HUES64 (cell line): ENCODE data around the gene ABCA7.

Experiments
- H3K27ac ChIP-seq: 2 replicates; pipeline ENCODE4 v1.7.0; 2013; ENCODE audit warnings: low read depth, low read length, inconsistent platforms
- H3K27me3 ChIP-seq: 2 replicates; pipeline ENCODE4 v1.6.1; 2013; ENCODE audit warnings: mild to moderate bottlenecking, low read length; ENCODE audit not compliant: insufficient read depth
- H3K36me3 ChIP-seq: 2 replicates; pipeline ENCODE4 v1.6.1; 2013; ENCODE audit warnings: mild to moderate bottlenecking, low read length; ENCODE audit not compliant: insufficient read depth
- H3K4me1 ChIP-seq: 2 replicates; pipeline ENCODE4 v1.6.1; 2013; ENCODE audit warnings: mild to moderate bottlenecking, low read length, moderate library complexity; ENCODE audit not compliant: insufficient read depth
- H3K4me3 ChIP-seq: 2 replicates; pipeline ENCODE4 v1.5.1; 2013; ENCODE audit warnings: mild to moderate bottlenecking, low read length, moderate library complexity
- H3K9ac ChIP-seq: 2 replicates; pipeline ENCODE4 v1.6.1; 2013; ENCODE audit warnings: mild to moderate bottlenecking, low read depth, low read length
- H3K9me3 ChIP-seq: 2 replicates; pipeline ENCODE4 v1.6.1; 2013; ENCODE audit warnings: low read depth, low read length; ENCODE audit not compliant: insufficient read depth
- WGBS: fragments of 150-250, 120-280 bp; methylation state at CpG from one replicate; pipeline ENCODE4 v1.1.7; 2013; ENCODE audit warnings: missing lambda C conversion rate; 5-methylcytosine and 5-hydroxymethylcytosine counted together

The ABCA7 gene

GRCh38 chr19:994516-994915, 45.4 kb upstream of the ABCA7 start:
- no peaks in the 10 kb centered on the region; the same call in 1 of the 2 replicates for H3K4me1 ChIP-seq
- no peak overlapping the region for H3K9ac ChIP-seq
- peaks cover 20% of the 10 kb centered on the region for H3K27me3 ChIP-seq
- H3K27ac ChIP-seq, result no peak overlapping the region
- peaks cover 34% of the 10 kb centered on the region for H3K36me3 ChIP-seq
- H3K9me3 ChIP-seq, result no peaks in the 10 kb centered on the region
- no peak overlapping the region for H3K4me3 ChIP-seq
- 94% methylated on average over 18 of the region's 18 CpGs for whole genome bisulfite sequencing

GRCh38 chr19:995051-995827, 44.7 kb upstream of the ABCA7 start:
- Histone ChIP-seq H3K9ac (no peak overlapping the region), H3K9me3 (no peaks in the 10 kb centered on the region), H3K27me3 (peaks cover 24% of the 10 kb centered on the region), H3K27ac (no peak overlapping the region), H3K4me3 (no peak overlapping the region), H3K4me1 (no peaks in the 10 kb centered on the region; the same call in 1 of the 2 replicates), H3K36me3 (peaks cover 29% of the 10 kb centered on the region)
- 92% methylated on average over 26 of the region's 26 CpGs for WGBS

- H3K36me3 ChIP-seq, result peaks cover 19% of the 10 kb centered on the region
- no peaks in the 10 kb centered on the region for H3K4me1 ChIP-seq
- no peaks in the 10 kb centered on the region for H3K9me3 ChIP-seq
- peaks cover 33% of the 10 kb centered on the region for H3K27me3 ChIP-seq
- WGBS, result 33% methylated on average over 64 of the region's 64 CpGs
- peak overlapping the region; percentile 6; the same call in 1 of the 2 replicates for H3K4me3 ChIP-seq
- H3K9ac ChIP-seq, result no peak overlapping the region
- no peak overlapping the region for H3K27ac ChIP-seq
Measured at GRCh38 chr19:996051-996838, 43.7 kb upstream of the ABCA7 start.

GRCh38 chr19:998064-998463, 41.8 kb upstream of the ABCA7 start:
- Histone ChIP-seq H3K9ac (no peak overlapping the region), H3K4me3 (no peak overlapping the region), H3K27me3 (peaks cover 37% of the 10 kb centered on the region), H3K4me1 (no peaks in the 10 kb centered on the region), H3K36me3 (peaks cover 10% of the 10 kb centered on the region; the same call in 1 of the 2 replicates), H3K27ac (no peak overlapping the region), H3K9me3 (no peaks in the 10 kb centered on the region)
- 59% methylated on average over 6 of the region's 6 CpGs for WGBS

GRCh38 chr19:999379-999719, 40.6 kb upstream of the ABCA7 start:
- Histone ChIP-seq H3K27me3 (peaks cover 37% of the 10 kb centered on the region), H3K27ac (no peak overlapping the region)
- 65% methylated on average over 3 of the region's 3 CpGs for WGBS

GRCh38 chr19:1000095-1000494, 39.8 kb upstream of the ABCA7 start, which contains the start of gene GRIN3B:
Gene GRIN3B (plus strand): TSS chr19:1000419. CDS start chr19:1000438, 19 bp downstream.
- peak within 1 kb of the TSS; percentile 57 for H3K4me3 ChIP-seq
- no peaks in the 10 kb centered on the region for H3K4me1 ChIP-seq
- H3K27ac ChIP-seq, result no peak within 1 kb of the TSS
- H3K9ac ChIP-seq, result no peak within 1 kb of the TSS
- H3K9me3 ChIP-seq, result no peaks in the 10 kb centered on the region
- H3K36me3 ChIP-seq, result no peaks in the 10 kb centered on the region
- H3K27me3 ChIP-seq, result peaks cover 37% of the 10 kb centered on the region
- WGBS, result 4% methylated on average over 43 of the region's 43 CpGs

More at GRCh38 chr19:999379-999719, 40.6 kb upstream of the ABCA7 start:
- Histone ChIP-seq H3K4me3 (no peak overlapping the region), H3K4me1 (no peaks in the 10 kb centered on the region), H3K9ac (no peak overlapping the region), H3K9me3 (no peaks in the 10 kb centered on the region), H3K36me3 (peaks cover 2% of the 10 kb centered on the region; the same call in 1 of the 2 replicates)

- WGBS, result 9% methylated on average over 73 of the region's 73 CpGs
- Histone ChIP-seq H3K9me3 (no peaks in the 10 kb centered on the region), H3K27me3 (peaks cover 37% of the 10 kb centered on the region), H3K4me1 (no peaks in the 10 kb centered on the region), H3K9ac (no peak overlapping the region), H3K36me3 (no peaks in the 10 kb centered on the region), H3K27ac (no peak overlapping the region), H3K4me3 (peak overlapping the region; percentile 42)
Measured at GRCh38 chr19:1000591-1001537, 39.0 kb upstream of the ABCA7 start.

GRCh38 chr19:1001538-1002166, 38.3 kb upstream of the ABCA7 start:
- no peak overlapping the region for H3K27ac ChIP-seq
- no peaks in the 10 kb centered on the region for H3K36me3 ChIP-seq
- H3K9ac ChIP-seq, result no peak overlapping the region
- no peak overlapping the region for H3K4me3 ChIP-seq
- WGBS, result 16% methylated on average over 19 of the region's 20 CpGs
- H3K27me3 ChIP-seq, result peaks cover 37% of the 10 kb centered on the region
- no peaks in the 10 kb centered on the region for H3K4me1 ChIP-seq
- H3K9me3 ChIP-seq, result no peaks in the 10 kb centered on the region

GRCh38 chr19:1002600-1002999, 37.3 kb upstream of the ABCA7 start:
- no peak overlapping the region for H3K4me3 ChIP-seq
- 78% methylated on average over 4 of the region's 4 CpGs for WGBS
- H3K36me3 ChIP-seq, result no peaks in the 10 kb centered on the region
- no peaks in the 10 kb centered on the region for H3K4me1 ChIP-seq
- peaks cover 36% of the 10 kb centered on the region for H3K27me3 ChIP-seq
- H3K27ac ChIP-seq, result no peak overlapping the region
- no peak overlapping the region for H3K9ac ChIP-seq
- H3K9me3 ChIP-seq, result no peaks in the 10 kb centered on the region

GRCh38 chr19:1003283-1003682, 36.6 kb upstream of the ABCA7 start:
- no peaks in the 10 kb centered on the region for H3K36me3 ChIP-seq
- H3K4me1 ChIP-seq, result no peaks in the 10 kb centered on the region
- H3K9me3 ChIP-seq, result no peaks in the 10 kb centered on the region
- no peak overlapping the region for H3K9ac ChIP-seq
- peaks cover 29% of the 10 kb centered on the region for H3K27me3 ChIP-seq
- 93% methylated on average over 37 of the region's 37 CpGs for WGBS
- H3K27ac ChIP-seq, result no peak overlapping the region
- no peak overlapping the region for H3K4me3 ChIP-seq
